HepG2 (cell line): Measurements from ENCODE around the gene PRKAG3. TPM values are rescaled to one million over a fixed set of nuclear protein-coding genes. Genes with fewer than 3 reads are reported as not detected.

ENCODE experiments used
- MLXIP ChIP-seq: sonication (generic); formaldehyde crosslinking; IDR thresholded peaks from 2 replicates; pipeline ENCODE4 v1.9.0; 2021; ENCODE audit warnings: missing genetic modification reagents, borderline replicate concordance
- POLR2G ChIP-seq: fragments of 200-400 bp; formaldehyde crosslinking; IDR thresholded peaks from 2 replicates; pipeline ENCODE4 v1.6.1; 2018; ENCODE audit warnings: mild to moderate bottlenecking, low read depth, low read length, moderate library complexity
- RELA ChIP-seq: sonication (generic); formaldehyde crosslinking; IDR thresholded peaks from 2 replicates; pipeline ENCODE4 v1.4.0; 2020; ENCODE audit warnings: missing genetic modification reagents
- RNF219 ChIP-seq: sonication (generic); formaldehyde crosslinking; IDR thresholded peaks from 2 replicates; pipeline ENCODE4 v1.5.0; 2020; ENCODE audit warnings: mild to moderate bottlenecking, missing genetic modification reagents
- SNAPC5 ChIP-seq: sonication (generic); formaldehyde crosslinking; IDR thresholded peaks from 2 replicates; pipeline ENCODE4 v1.8.1; 2023; ENCODE audit warnings: mild to moderate bottlenecking, missing genetic modification reagents, borderline replicate concordance
- TFAP4 ChIP-seq: sonication (generic); IDR thresholded peaks from 2 replicates; pipeline ENCODE4 v1.6.1; 2016; ENCODE audit warnings: low read depth, borderline replicate concordance
- ZNF557 ChIP-seq: sonication (generic); formaldehyde crosslinking; IDR thresholded peaks from 2 replicates; pipeline ENCODE4 v1.4.0; 2020; ENCODE audit warnings: missing genetic modification reagents
- ZNF816 ChIP-seq: sonication (generic); formaldehyde crosslinking; IDR thresholded peaks from 2 replicates; pipeline ENCODE4 v1.8.0; 2022; ENCODE audit warnings: missing genetic modification reagents, mild to moderate bottlenecking, borderline replicate concordance
- polyA plus RNA-seq, 8 experiments: library from polyadenylated mRNA; depleted of rRNA in 3 of 8; stranded (reverse) in 7 of 8; unstranded in 1 of 8; fragments of >200 nt; fragmentation: Illumina TruSeq in 4 of 8; extraction: Trizol in 4 of 8; gene quantifications; 2 replicates each; pipeline versions ENCODE4 v1.2.1 to v1.2.3, GENCODE V29; 2011 to 2016; ENCODE audit warnings: low read depth in 4 of 8, missing spikeins in 1 of 8, mixed read lengths in 1 of 8; ENCODE audit not compliant: insufficient read depth in 1 of 8
- total RNA-seq, 5 experiments: library from RNA; depleted of rRNA; stranded (reverse); fragments of >200 nt; fragmentation: Illumina TruSeq; extraction: Trizol; gene quantifications; 2 replicates each; pipeline ENCODE4 v1.2.3, GENCODE V29; 2016; ENCODE audit warnings: low read depth in 1 of 5

PRKAG3 gene
- total and polyA plus RNA-seq, 2 of the 13 experiments (the other 11 are each of a cell fraction or from before 2014, with no cell fraction given) = not detected

- TF ChIP-seq MLXIP (CRISPR knock-in tag) (no peak), ZNF816 (CRISPR knock-in tag) (no peak), ZNF557 (CRISPR knock-in tag) (no peak), POLR2G (no peak), RNF219 (no peak), RELA (CRISPR knock-in tag) (no peak), SNAPC5 (CRISPR knock-in tag) (no peak), TFAP4 (no peak)
Observed at GRCh38 chr2:218832520-218832919, 917 bp upstream of the PRKAG3 start (continued).
